ENCODE measurements around the gene PTPRD.
"Not testable (repeated sequence)": the region's sequence is repeated elsewhere in the genome, so short reads cannot be mapped to it uniquely, and the experiment has no call there.

The PTPRD gene

DNA sequence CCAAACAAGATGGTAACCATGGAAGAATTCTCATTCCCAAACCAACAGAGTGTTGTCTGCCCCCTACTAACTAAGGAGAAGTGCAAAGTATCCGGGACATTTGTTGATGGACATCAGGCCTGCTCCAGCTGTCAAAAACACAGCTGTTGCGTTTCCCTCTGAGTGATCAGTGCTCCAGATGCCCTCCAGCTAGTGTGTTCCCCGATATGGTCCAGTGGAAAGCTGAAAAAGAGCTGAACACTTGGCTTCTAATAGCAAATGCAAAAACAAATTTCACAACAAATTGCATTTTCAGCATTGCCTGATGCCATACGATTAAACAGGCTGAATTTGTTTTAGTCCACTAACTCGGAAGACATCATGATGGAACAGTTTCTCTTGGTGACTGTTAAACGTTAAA, 1398.7 kb downstream of the PTPRD start:
- DNase-seq (ENCODE audit: low read depth in 2 of 2, low spot score in 1 of 2): no peak

GRCh38 chr9:9212963-9213362, 1399.8 kb downstream of the PTPRD start:
- DNase-seq (ENCODE audit: low read depth in 2 of 2, low spot score in 1 of 2): no peak

DNA sequence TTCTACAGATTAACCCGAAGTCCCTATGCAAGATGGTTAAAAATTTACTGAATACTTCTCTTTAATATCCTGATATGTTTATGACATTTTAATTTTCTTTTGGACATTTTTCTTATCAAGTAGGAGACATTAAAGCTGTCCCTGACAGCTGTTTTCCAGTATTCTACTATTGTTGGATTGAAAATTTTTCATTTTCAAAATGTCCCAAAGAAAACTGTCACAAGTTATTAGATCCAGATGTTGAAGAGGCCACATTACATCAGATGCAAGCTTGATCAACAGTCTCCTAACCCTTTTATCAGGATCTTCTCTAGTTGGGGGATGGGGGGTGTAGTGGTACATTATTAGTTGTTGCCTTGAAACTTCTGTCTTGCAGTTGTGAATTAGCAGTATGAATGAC, 1410.5 kb downstream of the PTPRD start:
- no peak for DNase-seq (ENCODE audit: low read depth in 2 of 2, low spot score in 1 of 2)

GRCh38 chr9:9186086-9186485, 1426.7 kb downstream of the PTPRD start:
- DNase-seq (ENCODE audit: low read depth in 2 of 2, low spot score in 1 of 2): no peak

GRCh38 chr9:9182431-9182830, 1430.4 kb downstream of the PTPRD start:
- DNase-seq (ENCODE audit: low read depth in 2 of 2, low spot score in 1 of 2): no peak

DNA sequence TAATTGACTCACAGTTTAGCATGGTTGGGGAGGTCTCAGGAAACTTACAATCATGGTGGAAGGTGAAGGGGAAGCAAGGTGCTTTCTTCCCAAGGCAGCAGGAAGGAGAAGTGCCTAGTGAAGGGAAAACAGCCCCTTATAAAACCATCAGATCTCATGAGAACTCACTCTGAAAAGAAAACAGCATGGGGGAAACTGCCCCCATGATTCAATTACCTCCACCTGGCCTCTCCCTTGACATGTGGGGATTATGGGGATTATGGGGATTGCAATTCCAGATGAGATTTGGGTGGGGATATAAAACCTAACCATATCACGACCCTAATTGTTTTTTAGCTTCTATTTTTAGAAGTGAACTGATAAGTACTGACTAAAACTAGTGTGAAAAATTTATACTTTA, 1435.7 kb downstream of the PTPRD start:
- no peak for DNase-seq (ENCODE audit: low read depth in 2 of 2, low spot score in 1 of 2)

GRCh38 chr9:9174358-9174757, 1438.4 kb downstream of the PTPRD start:
- no peak for DNase-seq (ENCODE audit: low read depth in 2 of 2, low spot score in 1 of 2)

- DNase-seq (ENCODE audit: low read depth in 2 of 2, low spot score in 1 of 2): no peak
These were observed 1439.5 kb downstream of the PTPRD start for GRCh38 chr9:9173264-9173663.

DNA sequence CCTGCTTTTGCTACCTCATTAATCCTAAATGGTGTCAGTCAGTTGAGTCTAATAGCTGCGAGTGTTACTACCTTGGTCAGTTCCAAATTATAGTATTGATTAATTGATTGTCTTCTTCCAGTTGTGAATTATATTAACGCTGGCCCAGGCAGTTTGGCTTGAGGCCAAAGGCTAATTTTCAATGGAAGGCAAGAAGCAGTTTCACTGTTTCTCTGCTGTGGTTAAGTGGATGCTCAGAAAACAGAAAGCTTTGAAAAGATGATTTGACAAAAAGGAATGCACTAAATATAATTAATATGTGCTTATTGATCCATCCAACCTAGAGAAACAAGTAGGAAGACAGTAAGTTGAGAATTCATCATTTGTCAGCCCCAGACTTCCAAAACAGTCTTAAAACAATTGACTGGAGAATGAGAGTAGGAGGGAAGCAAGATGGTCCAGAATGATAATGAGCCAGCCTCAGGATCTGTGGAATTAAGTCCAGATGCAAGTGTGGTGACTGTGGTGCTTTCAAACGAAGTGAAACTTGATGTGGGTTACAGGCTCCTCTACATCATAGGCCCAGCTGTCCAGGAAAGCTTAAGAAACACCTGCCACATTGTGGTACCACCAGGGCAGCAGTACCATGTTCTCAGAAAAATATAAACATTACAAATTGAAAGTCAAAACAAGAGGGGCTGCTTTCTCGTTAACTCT, 1442.2 kb downstream of the PTPRD start:
- DNase-seq (ENCODE audit: low read depth in 2 of 2, low spot score in 1 of 2): no peak

GRCh38 chr9:9142001-9142400, 1470.8 kb downstream of the PTPRD start:
- no peak for DNase-seq (ENCODE audit: low read depth in 2 of 2, low spot score in 1 of 2)

DNA sequence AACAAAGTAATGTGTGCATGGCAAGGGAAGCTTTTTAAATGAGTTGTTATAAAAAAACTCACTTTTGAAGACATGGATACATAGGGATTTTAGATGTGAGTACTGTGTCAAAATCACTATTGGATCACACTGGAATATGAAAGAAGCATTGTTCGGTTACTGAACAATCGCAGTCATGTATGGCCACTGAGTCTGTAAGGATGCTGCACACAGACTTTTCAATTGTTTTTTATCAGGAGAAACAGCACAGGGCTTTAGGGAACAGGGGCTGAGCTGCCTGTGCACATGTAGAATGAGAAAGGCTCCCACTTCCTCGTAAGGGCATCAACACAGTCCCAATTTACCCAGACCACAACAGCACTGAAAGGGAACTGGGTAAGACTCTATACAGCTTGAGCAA, 1479.3 kb downstream of the PTPRD start:
- no peak for DNase-seq (ENCODE audit: low read depth in 2 of 2, low spot score in 1 of 2)

- no peak for DNase-seq (ENCODE audit: low read depth in 2 of 2, low spot score in 1 of 2)
These were observed 1488.2 kb downstream of the PTPRD start for GRCh38 chr9:9124616-9125015.

DNA sequence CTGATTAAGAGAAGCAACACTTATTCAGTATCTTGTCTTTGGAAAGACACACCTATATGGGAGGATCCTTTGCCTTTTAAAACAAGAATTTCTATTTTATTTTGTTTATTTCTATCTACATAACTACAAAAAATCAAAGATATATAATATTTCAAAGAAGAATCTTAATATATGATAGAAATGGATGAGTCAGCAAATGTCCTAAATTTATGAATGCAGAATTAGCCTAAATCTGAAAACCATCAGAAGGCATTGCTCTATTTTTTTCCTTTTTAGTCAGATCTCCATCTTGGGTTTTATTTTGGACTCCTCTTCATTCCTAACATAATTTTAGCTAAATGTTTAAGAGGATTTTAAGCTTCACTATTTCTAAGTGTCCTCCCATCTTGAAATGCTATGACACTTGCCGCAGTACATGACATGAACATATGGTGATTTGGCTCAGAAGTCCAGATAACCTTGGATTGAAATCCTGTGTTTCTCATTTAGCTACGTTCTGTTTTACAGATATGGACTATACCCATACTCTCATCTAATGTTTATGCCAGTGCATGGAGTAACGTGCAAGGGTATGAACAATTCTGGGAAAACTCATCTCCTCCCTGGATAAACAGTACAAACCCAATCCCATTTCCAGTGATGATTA, 1490.4 kb downstream of the PTPRD start:
- no peak for DNase-seq (ENCODE audit: low read depth in 2 of 2, low spot score in 1 of 2)

DNA sequence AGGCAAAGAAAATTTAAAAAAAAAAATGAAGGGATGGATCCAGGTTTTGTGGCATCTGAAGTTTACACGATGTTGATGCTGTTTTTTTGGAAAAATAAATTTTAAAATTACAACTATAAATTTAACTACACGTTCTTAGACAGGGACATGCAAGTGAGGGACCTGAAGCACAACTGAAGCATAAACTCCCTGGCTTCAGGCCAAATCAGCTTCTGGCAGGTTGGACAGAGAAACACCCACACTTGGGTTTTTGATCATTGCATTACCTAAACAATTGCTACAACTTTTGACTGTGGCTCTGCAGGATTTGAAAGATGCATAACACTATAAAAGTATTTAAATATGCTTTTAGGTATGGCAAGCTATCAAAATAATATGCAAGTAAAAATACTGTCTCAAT, 1494.9 kb downstream of the PTPRD start:
- no peak for DNase-seq (ENCODE audit: low read depth in 2 of 2, low spot score in 1 of 2)

- DNase-seq (ENCODE audit: low read depth in 2 of 2, low spot score in 1 of 2): no peak
These were observed 1500.6 kb downstream of the PTPRD start for GRCh38 chr9:9112001-9112720.

- no peak for DNase-seq (ENCODE audit: low read depth in 2 of 2, low spot score in 1 of 2)
These were observed 1504.2 kb downstream of the PTPRD start for GRCh38 chr9:9108641-9109040.

DNA sequence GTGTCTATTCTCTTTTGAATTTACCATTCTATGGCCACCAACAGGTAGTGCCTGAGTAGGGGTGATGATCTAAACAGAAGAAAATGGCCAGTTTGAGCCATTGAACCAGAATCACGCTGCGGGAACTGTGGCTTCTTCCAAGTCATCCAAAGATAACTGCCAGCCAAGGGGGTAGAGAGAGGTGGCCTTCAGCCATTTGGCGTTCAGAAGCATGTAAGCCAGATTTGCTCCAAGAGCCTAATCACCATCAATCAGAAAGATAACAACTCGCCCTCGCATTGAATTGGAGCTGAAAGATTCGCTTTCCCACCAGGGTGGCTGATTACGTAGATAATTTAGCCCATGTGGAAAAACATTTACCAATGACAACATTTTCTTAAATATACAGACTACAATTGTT, 1510.5 kb downstream of the PTPRD start:
- no peak for DNase-seq (ENCODE audit: low read depth in 2 of 2, low spot score in 1 of 2)

DNA sequence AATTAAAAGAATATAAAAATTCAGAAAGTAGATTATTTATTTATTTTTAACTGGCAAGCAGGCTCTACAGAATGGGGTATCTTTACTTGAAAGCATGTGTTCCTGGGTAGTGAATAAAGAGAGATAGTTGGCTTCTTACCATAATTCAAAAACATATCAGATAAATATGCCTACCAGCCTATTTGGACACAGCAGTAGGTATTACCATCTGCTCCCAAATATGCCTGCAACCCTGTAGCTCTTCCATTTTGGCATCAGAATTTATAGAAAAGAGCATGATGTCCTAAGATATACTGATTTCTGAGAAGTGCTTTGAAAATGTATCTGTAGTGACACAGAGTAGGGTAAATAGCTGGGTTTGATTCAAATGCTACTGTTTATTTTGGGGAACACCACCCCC, 1512.7 kb downstream of the PTPRD start:
- no peak for DNase-seq (ENCODE audit: low read depth in 2 of 2, low spot score in 1 of 2)

DNA sequence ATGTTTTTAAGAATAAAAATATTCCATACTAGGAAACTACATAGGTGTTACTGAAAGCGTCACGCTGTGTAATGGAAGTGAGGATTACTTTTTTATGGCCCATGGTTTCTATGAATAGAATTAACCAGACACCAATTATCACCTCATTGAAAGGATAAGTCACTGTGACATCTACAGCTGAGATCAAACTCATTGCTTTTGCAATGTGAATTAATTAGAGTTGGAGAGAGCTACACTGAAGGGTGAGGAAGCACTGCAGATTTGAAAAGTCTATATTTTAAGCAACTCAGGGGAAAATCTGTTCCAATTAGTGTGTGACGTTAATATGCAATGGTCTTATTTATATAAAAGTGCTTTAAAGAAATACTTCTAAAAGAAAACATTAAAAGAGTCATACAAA, 1513.2 kb downstream of the PTPRD start:
- no peak for DNase-seq (ENCODE audit: low read depth in 2 of 2, low spot score in 1 of 2)

DNA sequence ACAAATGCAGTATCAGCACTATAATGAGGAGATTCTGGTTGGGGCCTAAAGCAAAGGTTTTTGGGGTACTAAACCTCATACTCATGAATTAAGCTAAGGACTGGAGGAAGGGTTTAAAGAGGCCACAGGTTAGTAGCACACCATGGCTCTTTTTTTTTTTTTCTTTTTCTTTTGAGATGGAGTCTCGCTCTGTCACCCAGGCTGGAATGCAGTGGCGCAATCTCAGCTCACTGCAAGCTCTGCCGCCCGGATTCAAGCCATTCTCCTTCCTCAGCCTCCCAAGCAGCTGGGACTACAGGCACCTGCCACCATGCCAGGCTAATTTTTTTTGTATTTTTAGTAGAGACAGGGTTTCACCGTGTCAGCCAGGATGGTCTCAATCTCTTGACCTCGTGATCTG, 1515.5 kb downstream of the PTPRD start:
- DNase-seq (ENCODE audit: low read depth in 2 of 2, low spot score in 1 of 2): not testable (repeated sequence)

DNA sequence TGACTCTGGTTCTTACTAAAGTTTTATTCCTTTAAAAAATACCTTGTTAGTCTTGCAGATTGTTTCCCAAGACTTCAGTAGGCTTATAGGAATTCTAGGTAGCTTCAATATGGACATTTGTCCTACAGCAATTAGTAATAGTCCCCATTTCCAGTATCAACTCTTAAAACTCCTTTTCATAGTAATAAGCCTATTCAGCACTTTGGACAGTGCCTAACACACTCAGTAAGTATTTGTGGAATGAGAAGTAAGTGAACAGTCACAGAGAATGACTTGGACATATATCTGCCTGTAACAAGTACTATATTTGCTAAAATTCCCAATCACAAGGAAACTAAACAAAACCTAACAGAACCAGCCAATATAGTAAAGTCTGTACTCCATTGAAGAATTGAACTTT, 1521.4 kb downstream of the PTPRD start:
- no peak for DNase-seq (ENCODE audit: low read depth in 2 of 2, low spot score in 1 of 2)

GRCh38 chr9:9079473-9079872, 1533.3 kb downstream of the PTPRD start:
- no peak for DNase-seq (ENCODE audit: low read depth in 2 of 2, low spot score in 1 of 2)

Measured in stimulated activated CD8-positive, alpha-beta memory T cell treated with anti-CD3 and anti-CD28 coated beads, Interleukin-4, amount 100 ng/mL, for 1 hour (primary cell).